OCI-LY3 (cell line): Measurements from ENCODE around the gene UBE2D4.

Experiments
- EZH2phosphoT487 ChIP-seq: fragments of 200-600 bp; shearing (Covaris generic); IDR thresholded peaks from 2 replicates; pipeline ENCODE4 v1.6.1; 2018; ENCODE audit warnings: antibody characterized with exemption, mixed run types, low read depth
- TF ChIP-seq, protein P1 (sequence below): fragments of 200-600, 300-600 bp; sonication (generic); IDR thresholded peaks from 2 replicates; pipeline ENCODE4 v1.5.1; 2014; ENCODE audit warnings: antibody characterized with exemption, low read length, low read depth

GRCh38 chr7:43906331-43907010 lies 19.8 kb upstream of the UBE2D4 start, which contains the start of gene URGCP:
- TF ChIP-seq, protein P1, sequence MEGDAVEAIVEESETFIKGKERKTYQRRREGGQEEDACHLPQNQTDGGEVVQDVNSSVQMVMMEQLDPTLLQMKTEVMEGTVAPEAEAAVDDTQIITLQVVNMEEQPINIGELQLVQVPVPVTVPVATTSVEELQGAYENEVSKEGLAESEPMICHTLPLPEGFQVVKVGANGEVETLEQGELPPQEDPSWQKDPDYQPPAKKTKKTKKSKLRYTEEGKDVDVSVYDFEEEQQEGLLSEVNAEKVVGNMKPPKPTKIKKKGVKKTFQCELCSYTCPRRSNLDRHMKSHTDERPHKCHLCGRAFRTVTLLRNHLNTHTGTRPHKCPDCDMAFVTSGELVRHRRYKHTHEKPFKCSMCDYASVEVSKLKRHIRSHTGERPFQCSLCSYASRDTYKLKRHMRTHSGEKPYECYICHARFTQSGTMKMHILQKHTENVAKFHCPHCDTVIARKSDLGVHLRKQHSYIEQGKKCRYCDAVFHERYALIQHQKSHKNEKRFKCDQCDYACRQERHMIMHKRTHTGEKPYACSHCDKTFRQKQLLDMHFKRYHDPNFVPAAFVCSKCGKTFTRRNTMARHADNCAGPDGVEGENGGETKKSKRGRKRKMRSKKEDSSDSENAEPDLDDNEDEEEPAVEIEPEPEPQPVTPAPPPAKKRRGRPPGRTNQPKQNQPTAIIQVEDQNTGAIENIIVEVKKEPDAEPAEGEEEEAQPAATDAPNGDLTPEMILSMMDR = no peak
- no peak for TF ChIP-seq EZH2phosphoT487
